Lower lobe of right lung (tissue), 2 donors: Measurements from ENCODE around the gene WSCD2. TPM values are rescaled to one million over a fixed set of nuclear protein-coding genes. Genes with fewer than 3 reads are reported as not detected.

Experiments
- ATAC-seq, 2 donors: fragments of 200-7000 bp; cut with Tn5 transposase; one replicate each; pipeline ENCODE4 v1.9.1; 2020 to 2022; ENCODE audit warnings: mild to moderate bottlenecking in 2 of 2, moderate library complexity in 2 of 2
- DNase-seq: peaks from one replicate; pipeline ENCODE4 v3.0.0-alpha.2; 2020
- H3K27ac ChIP-seq: fragments of 200-600 bp; one replicate; pipeline ENCODE4 v1.8.0; 2022
- H3K27me3 ChIP-seq: fragments of 200-600 bp; one replicate; pipeline ENCODE4 v1.8.0; 2022; ENCODE audit warnings: low read depth
- H3K36me3 ChIP-seq: fragments of 200-600 bp; one replicate; pipeline ENCODE4 v1.8.0; 2022; ENCODE audit warnings: mild to moderate bottlenecking
- H3K4me1 ChIP-seq: fragments of 200-600 bp; one replicate; pipeline ENCODE4 v1.8.0; 2022
- H3K4me3 ChIP-seq: fragments of 200-600 bp; one replicate; pipeline ENCODE4 v1.8.0; 2022; ENCODE audit warnings: mild to moderate bottlenecking
- H3K9me3 ChIP-seq: fragments of 200-600 bp; one replicate; pipeline ENCODE4 v1.8.0; 2022
- intact Hi-C: fragments of 100-400 bp; cut with DNase I; formaldehyde crosslinking; loops from one replicate; pipeline ENCODE4 v1.11.0; 2022
- long read RNA-seq: library from polyadenylated mRNA; unstranded; transcript quantifications from one replicate; pipeline ENCODE4 v2.0.0, GENCODE V29; 2021
- total RNA-seq: library from RNA; stranded (reverse); fragmentation: NEBNext Ultra II Directional; extraction: Animal tissue kit (Norgen Biotek cat#: 25700); gene quantifications from one replicate; pipeline ENCODE4 v1.2.1, GENCODE V29; 2021
- TF ChIP-seq, protein P1 (sequence below): fragments of 200-600 bp; IDR thresholded peaks from one replicate; pipeline ENCODE4 v1.8.0; 2022; ENCODE audit warnings: antibody characterized with exemption, mild to moderate bottlenecking
- donor health status: DM: no; HTN: yes; CAD: no; lungs with severe emphysema.

WSCD2 gene
- 0.89 TPM for total RNA-seq
- long read RNA-seq, full-length matches to known transcripts = 1 of 3 reads
- long read RNA-seq, partial matches to known transcripts = 0 of 3 reads
- long read RNA-seq, other reads (novel, unspliced or antisense) = 2 of 3 reads

DNA sequence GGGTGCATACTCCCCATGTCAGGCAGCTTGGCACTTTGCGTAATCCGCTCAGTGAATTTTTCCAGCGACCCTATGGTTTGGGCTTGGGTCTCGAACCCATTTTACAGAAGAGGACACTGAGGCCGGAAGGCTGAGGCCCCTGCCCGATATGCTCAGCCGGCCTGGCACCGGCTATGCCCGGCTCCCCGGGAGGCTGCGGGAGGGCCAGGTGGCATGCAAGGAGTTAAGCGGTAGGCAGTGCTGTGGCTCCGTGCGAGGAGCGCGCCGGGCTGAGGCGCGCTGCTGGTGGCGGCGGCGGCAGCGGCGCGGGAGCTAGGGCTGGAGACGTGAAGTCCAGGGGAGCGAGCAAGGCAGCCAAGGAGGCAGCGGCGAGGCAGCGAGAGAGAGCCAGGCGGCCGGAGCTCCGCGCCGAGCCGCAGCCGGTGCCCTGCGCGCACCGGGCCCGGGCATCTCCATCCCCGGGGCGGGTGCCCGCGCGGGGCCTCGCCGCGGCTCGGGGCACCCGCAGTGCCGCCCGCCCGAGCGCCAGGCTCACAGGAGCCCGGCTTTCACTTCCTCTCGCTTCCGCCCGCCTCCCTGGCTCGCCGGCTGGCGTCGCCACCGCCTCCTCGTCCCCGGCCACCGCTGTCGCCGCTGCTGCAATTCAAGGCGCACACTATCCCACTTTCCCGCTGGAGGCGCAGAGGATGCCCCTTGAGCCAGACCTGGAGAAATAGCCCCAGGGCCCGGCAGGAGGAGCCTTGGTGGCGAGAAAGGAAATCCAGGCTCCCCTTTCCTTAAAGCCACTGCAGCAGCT lies at the start of gene WSCD2:
Gene WSCD2 (plus strand): TSS at position 272 of the 796 bp plus-strand sequence. CDS start 66,545 bp downstream, outside the sequence.
- Histone ChIP-seq H3K4me3 (peak within 1 kb of the TSS; percentile 41), H3K4me1 (peaks cover 11% of the 10 kb centered on the region), H3K9me3 (no peaks in the 10 kb centered on the region), H3K36me3 (no peaks in the 10 kb centered on the region), H3K27ac (no peak within 1 kb of the TSS), H3K27me3 (peaks cover 55% of the 10 kb centered on the region)
- TF ChIP-seq, protein P1, sequence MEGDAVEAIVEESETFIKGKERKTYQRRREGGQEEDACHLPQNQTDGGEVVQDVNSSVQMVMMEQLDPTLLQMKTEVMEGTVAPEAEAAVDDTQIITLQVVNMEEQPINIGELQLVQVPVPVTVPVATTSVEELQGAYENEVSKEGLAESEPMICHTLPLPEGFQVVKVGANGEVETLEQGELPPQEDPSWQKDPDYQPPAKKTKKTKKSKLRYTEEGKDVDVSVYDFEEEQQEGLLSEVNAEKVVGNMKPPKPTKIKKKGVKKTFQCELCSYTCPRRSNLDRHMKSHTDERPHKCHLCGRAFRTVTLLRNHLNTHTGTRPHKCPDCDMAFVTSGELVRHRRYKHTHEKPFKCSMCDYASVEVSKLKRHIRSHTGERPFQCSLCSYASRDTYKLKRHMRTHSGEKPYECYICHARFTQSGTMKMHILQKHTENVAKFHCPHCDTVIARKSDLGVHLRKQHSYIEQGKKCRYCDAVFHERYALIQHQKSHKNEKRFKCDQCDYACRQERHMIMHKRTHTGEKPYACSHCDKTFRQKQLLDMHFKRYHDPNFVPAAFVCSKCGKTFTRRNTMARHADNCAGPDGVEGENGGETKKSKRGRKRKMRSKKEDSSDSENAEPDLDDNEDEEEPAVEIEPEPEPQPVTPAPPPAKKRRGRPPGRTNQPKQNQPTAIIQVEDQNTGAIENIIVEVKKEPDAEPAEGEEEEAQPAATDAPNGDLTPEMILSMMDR = peak; percentile 21
- peak; percentile 52 to 63 for ATAC-seq
- DNase-seq = peak; percentile 52
- intact Hi-C loops = no loop called here

DNA sequence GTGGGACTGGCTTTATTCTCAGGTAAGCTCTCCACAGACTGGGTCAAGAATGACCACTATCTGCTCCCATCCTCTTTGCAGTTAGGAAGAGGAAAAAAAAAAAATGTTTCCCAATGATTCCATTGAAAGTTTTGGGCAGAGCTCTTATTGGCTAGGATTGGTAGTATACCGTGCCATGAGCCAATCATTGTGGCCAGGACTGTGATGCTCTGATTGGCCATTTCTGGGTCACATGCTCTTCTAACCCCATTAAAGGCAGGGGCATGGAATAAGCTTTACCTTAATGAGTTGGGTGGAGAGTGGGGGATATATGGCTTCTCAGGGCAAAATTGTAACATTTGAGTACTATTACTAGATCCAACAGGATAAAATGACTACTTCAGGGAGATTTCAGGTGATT lies 49.4 kb upstream of the WSCD2 start:
- DNase-seq = no peak
- TF ChIP-seq, protein P1 = no peak
- H3K36me3 ChIP-seq = no peaks in the 10 kb centered on the region
- no peak overlapping the region for H3K27ac ChIP-seq
- H3K4me1 ChIP-seq = no peaks in the 10 kb centered on the region
- no peak for ATAC-seq
- H3K27me3 ChIP-seq = peaks cover 13% of the 10 kb centered on the region
- no peak overlapping the region for H3K4me3 ChIP-seq
- intact Hi-C loops = no loop called here
- H3K9me3 ChIP-seq = no peaks in the 10 kb centered on the region

DNA sequence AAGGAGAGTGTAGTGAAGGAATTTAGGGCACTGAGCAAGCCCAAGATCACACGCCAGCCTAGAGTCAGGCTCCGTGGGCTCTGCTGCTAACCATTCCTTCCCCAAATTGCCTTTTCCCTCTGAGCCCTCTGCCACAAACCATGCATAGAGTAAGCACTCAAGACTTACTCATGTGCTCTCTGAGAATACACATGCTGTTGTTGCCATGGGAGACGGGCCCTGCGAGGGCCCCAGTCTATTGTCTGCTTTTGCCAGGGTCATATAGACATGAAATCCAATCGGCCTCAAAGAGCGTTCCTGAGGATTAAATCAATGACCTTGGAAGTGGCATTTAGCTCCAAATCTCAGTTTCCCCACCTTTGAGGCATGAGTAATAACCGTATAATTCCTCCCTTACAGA lies 48.7 kb upstream of the WSCD2 start:
- ATAC-seq (no peak), DNase-seq (no peak)
- no peak overlapping the region for H3K27ac ChIP-seq
- H3K36me3 ChIP-seq = no peaks in the 10 kb centered on the region
- no peaks in the 10 kb centered on the region for H3K9me3 ChIP-seq
- intact Hi-C loops = no loop called here
- peaks cover 13% of the 10 kb centered on the region for H3K27me3 ChIP-seq
- TF ChIP-seq, protein P1 = no peak
- no peaks in the 10 kb centered on the region for H3K4me1 ChIP-seq
- no peak overlapping the region for H3K4me3 ChIP-seq

DNA sequence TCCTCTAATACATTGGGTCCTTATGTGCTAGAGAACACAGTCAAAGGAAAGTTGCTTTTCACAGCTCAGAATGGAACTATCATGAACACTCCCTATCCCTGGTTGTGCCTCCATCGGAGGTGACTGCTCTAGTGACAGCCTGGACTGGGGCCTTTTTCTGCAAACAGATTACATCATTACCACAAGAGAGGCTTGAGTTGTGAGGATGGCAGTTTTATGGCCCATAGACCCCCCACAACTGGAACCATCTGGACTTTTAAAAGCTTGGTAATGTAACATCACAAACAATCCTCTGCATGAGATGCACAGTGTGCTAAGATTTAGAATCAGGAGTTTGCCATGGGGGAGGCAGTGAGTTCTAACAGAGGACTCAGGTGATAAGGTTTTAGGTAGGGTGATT lies 46.6 kb upstream of the WSCD2 start:
- no peak overlapping the region for H3K27ac ChIP-seq
- ATAC-seq (no peak), DNase-seq (no peak)
- intact Hi-C loops = no loop called here
- H3K36me3 ChIP-seq = no peaks in the 10 kb centered on the region
- no peak overlapping the region for H3K4me3 ChIP-seq
- H3K4me1 ChIP-seq = no peaks in the 10 kb centered on the region
- H3K27me3 ChIP-seq = peaks cover 5% of the 10 kb centered on the region
- peaks cover 9% of the 10 kb centered on the region for H3K9me3 ChIP-seq
- TF ChIP-seq, protein P1 = no peak

DNA sequence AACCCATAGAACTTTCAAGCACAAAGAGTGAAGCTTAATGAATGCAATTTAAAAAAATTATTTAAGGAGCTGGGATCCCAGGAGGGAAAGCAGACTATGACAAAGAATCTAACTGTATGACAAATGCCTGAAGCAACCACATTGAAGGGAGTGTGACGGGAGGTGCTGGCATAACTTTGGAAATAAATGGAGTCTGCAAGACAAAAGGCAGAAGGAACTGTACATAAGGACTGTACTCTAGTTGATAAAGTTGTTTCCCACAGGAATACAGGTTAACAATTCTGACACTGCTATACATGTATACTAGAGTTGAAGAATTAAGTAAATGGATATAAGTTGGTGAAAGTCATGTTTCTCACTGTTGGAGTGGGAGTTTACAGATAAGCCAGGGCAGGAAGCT lies 41.2 kb upstream of the WSCD2 start:
- peaks cover 14% of the 10 kb centered on the region for H3K27me3 ChIP-seq
- intact Hi-C loops = no loop called here
- no peaks in the 10 kb centered on the region for H3K4me1 ChIP-seq
- TF ChIP-seq, protein P1 = no peak
- no peak for DNase-seq
- ATAC-seq = no peak
- no peaks in the 10 kb centered on the region for H3K36me3 ChIP-seq
- no peak overlapping the region for H3K4me3 ChIP-seq
- peaks cover 21% of the 10 kb centered on the region for H3K9me3 ChIP-seq
- H3K27ac ChIP-seq = no peak overlapping the region
